Sigmoid colon (tissue), 4 donors: Measurements from ENCODE around the gene SIPA1L3.

Experiments used
- CTCF ChIP-seq, 4 experiments: fragments of 450-650 bp in 3 of 4; fragments of 200-600 bp in 1 of 4; IDR thresholded peaks; one replicate each; pipeline ENCODE4 v1.5.1; 2016 to 2019; ENCODE audit warnings: antibody characterized with exemption in 4 of 4, mild to moderate bottlenecking in 3 of 4, moderate library complexity in 2 of 4
- EP300 ChIP-seq, 4 donors: sonication (generic); formaldehyde crosslinking; IDR thresholded peaks; one replicate each; pipeline ENCODE4 v1.6.1; 2017; ENCODE audit warnings: antibody characterized with exemption in 4 of 4
- POLR2A ChIP-seq, 2 donors: fragments of 450-650 bp; IDR thresholded peaks; one replicate each; pipeline ENCODE4 v1.6.1; 2016; ENCODE audit warnings: antibody characterized with exemption in 2 of 2, mild to moderate bottlenecking in 2 of 2, moderate library complexity in 2 of 2
- POLR2AphosphoS5 ChIP-seq, 4 donors: sonication (generic); formaldehyde crosslinking; IDR thresholded peaks; one replicate each; pipeline ENCODE4 v1.6.1; 2017; ENCODE audit warnings: antibody characterized with exemption in 4 of 4

- no peak for TF ChIP-seq EP300 (IDR thresholded peaks at IDR 0.05)
- TF ChIP-seq CTCF (IDR thresholded peaks at IDR 0.05), result no peak
- TF ChIP-seq POLR2A (IDR thresholded peaks at IDR 0.05), result no peak
- TF ChIP-seq POLR2AphosphoS5 (IDR thresholded peaks at IDR 0.05), result no peak
These were observed 297.7 kb downstream of the SIPA1L3 start for GRCh38 chr19:38204728-38205127.
